ENCODE measurements around the gene RALB.

RALB gene

GRCh38 chr2:120341977-120342376 is 89.3 kb downstream of the RALB start:
- TF ChIP-seq, protein P1, sequence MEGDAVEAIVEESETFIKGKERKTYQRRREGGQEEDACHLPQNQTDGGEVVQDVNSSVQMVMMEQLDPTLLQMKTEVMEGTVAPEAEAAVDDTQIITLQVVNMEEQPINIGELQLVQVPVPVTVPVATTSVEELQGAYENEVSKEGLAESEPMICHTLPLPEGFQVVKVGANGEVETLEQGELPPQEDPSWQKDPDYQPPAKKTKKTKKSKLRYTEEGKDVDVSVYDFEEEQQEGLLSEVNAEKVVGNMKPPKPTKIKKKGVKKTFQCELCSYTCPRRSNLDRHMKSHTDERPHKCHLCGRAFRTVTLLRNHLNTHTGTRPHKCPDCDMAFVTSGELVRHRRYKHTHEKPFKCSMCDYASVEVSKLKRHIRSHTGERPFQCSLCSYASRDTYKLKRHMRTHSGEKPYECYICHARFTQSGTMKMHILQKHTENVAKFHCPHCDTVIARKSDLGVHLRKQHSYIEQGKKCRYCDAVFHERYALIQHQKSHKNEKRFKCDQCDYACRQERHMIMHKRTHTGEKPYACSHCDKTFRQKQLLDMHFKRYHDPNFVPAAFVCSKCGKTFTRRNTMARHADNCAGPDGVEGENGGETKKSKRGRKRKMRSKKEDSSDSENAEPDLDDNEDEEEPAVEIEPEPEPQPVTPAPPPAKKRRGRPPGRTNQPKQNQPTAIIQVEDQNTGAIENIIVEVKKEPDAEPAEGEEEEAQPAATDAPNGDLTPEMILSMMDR (IDR thresholded peaks at IDR 0.05), result no peak

DNA sequence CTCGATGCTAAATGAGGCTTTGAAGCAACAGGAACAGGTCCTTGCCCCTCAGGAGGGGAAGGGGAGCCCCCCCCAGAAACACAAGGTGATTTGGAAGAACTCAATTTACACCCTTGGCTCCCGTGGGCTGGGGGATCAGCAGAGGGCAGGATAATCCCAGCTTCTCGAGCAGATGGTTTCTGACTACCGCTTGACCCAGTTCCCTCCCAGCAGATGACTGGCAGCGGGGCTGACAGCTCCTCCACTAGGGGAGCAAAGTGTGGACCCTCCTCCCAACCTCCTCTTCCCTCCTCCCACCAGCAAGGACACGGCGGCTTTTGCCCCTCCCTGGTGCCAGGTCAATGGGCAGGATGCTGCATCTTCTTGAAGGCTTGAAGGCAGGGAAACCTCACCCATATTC is 89.8 kb downstream of the RALB start:
- TF ChIP-seq, protein P1 (IDR thresholded peaks at IDR 0.05), result no peak

DNA sequence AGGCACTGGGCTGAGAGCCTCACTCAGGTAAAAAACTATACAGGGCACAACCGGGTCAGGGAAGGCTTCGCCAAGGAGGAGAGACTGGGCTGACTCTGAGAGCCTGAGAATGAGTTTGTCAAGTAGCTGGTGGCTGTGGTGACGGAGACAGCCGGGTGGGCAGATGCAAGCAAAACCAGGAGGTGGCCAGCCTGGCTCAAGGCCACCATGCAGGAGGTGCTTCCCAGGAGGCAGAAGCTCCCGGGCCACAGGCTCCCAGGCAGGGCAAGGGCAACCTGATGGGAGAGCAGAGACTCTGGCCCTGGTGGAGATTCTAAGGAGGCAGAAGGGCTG is 90.4 kb downstream of the RALB start:
- TF ChIP-seq, protein P1 (IDR thresholded peaks at IDR 0.05), result no peak

GRCh38 chr2:120343433-120344105 is 90.9 kb downstream of the RALB start:
- TF ChIP-seq, protein P1 (IDR thresholded peaks at IDR 0.05), result peak; percentile 76

Measured in LNCAP (cell line).